Activated CD4-positive, alpha-beta T cell treated with anti-CD3 and anti-CD28 coated beads for 36 hours (primary cell): ENCODE results near the gene CEP85L. TPM values are rescaled to one million over a fixed set of nuclear protein-coding genes. Genes with fewer than 3 reads are reported as not detected.
"Not testable (repeated sequence)": the region's sequence is repeated elsewhere in the genome, so short reads cannot be mapped to it uniquely, and the experiment has no call there.

Experiments
- ATAC-seq: fragments of 200-7000 bp; cut with Tn5 transposase; one replicate; pipeline ENCODE4 v1.10.0; 2021; ENCODE audit warnings: mild to moderate bottlenecking, moderate library complexity
- CTCF ChIA-PET: fragments of 350-600 bp; sonication (Branson Sonifier 250); formaldehyde crosslinking; loops from one replicate; lab custom pipeline; 2021; ENCODE audit warnings: antibody characterized with exemption; lab: Charles Lee
- POLR2A ChIA-PET: fragments of 350-600 bp; sonication (Branson Sonifier 250); formaldehyde crosslinking; loops from one replicate; lab custom pipeline; 2021; ENCODE audit warnings: antibody characterized with exemption, inconsistent platforms; lab: Charles Lee
- DNase-seq: peaks from one replicate; pipeline ENCODE4 v3.0.0-alpha.2; 2020
- H3K27ac Mint-ChIP-seq: one replicate; pipeline ENCODE4 v1.8.0; 2021; ENCODE audit warnings: mixed read lengths
- H3K27me3 Mint-ChIP-seq: one replicate; pipeline ENCODE4 v1.8.0; 2021; ENCODE audit warnings: mixed read lengths
- H3K36me3 Mint-ChIP-seq: one replicate; pipeline ENCODE4 v1.8.0; 2021; ENCODE audit warnings: low read depth, mixed read lengths
- H3K4me1 Mint-ChIP-seq: one replicate; pipeline ENCODE4 v1.8.0; 2021; ENCODE audit warnings: mixed read lengths
- H3K4me3 Mint-ChIP-seq: one replicate; pipeline ENCODE4 v1.8.0; 2021; ENCODE audit warnings: mild to moderate bottlenecking, moderate library complexity, mixed read lengths
- H3K9me3 Mint-ChIP-seq: one replicate; pipeline ENCODE4 v1.8.0; 2021; ENCODE audit warnings: low read depth, mixed read lengths
- intact Hi-C, 2 experiments: fragments of 100-400 bp; cut with DNase I in 1 of 2; cut with micrococcal nuclease in 1 of 2; formaldehyde crosslinking; loops; one replicate each; pipeline versions ENCODE4 v1.14.2 to v1.15.1; 2022 to 2024; cut with DNase I, micrococcal nuclease
- total RNA-seq, 2 experiments: library from RNA; stranded (reverse); gene quantifications; one replicate each; pipeline ENCODE4 v1.2.3, GENCODE V29; 2021

CEP85L gene
- total RNA-seq, 2 experiments from 2014 or later, result 29.5 to 29.7 TPM

- Mint-ChIP-seq H3K36me3 (peaks cover 19% of the 10 kb centered on the region), H3K4me1 (peaks cover 2% of the 10 kb centered on the region), H3K4me3 (no peak overlapping the region), H3K27me3 (no peaks in the 10 kb centered on the region), H3K9me3 (no peaks in the 10 kb centered on the region), H3K27ac (no peak overlapping the region)
- ATAC-seq, result no peak
- CTCF ChIA-PET, result interaction anchor here (1.4 kb wide), 1 partner anchor 13 kb away, joined by 3 read pairs; no protein-coding TSS in a partner anchor
- POLR2A ChIA-PET, result interaction anchor here (0.6 kb wide), 1 partner anchor 25 kb away, joined by 7 read pairs; no protein-coding TSS in a partner anchor
- intact Hi-C loops, result no loop called here
- no peak for DNase-seq
Observed at GRCh38 chr6:118460958-118461470, 190.4 kb downstream of the CEP85L start.

- Mint-ChIP-seq H3K27ac (no peak overlapping the region), H3K27me3 (no peaks in the 10 kb centered on the region), H3K4me3 (no peak overlapping the region), H3K9me3 (peaks cover 19% of the 10 kb centered on the region), H3K36me3 (peaks cover 2% of the 10 kb centered on the region), H3K4me1 (no peaks in the 10 kb centered on the region)
- intact Hi-C loops, result no loop called here
- ATAC-seq (no peak), DNase-seq (no peak)
- ChIA-PET POLR2A (no interaction called here), CTCF (no interaction called here)
Observed at GRCh38 chr6:118456982-118457381, 194.4 kb downstream of the CEP85L start.

- ChIA-PET POLR2A (no interaction called here), CTCF (no interaction called here)
- no peaks in the 10 kb centered on the region for H3K27me3 Mint-ChIP-seq
- H3K9me3 Mint-ChIP-seq, result peaks cover 39% of the 10 kb centered on the region
- H3K27ac Mint-ChIP-seq, result no peak overlapping the region
- H3K4me3 Mint-ChIP-seq, result no peak overlapping the region
- DNase-seq, result no peak
- H3K4me1 Mint-ChIP-seq, result no peaks in the 10 kb centered on the region
- H3K36me3 Mint-ChIP-seq, result peaks cover 4% of the 10 kb centered on the region
- no peak for ATAC-seq
- intact Hi-C loops, result no loop called here
Observed at GRCh38 chr6:118451839-118452238, 199.6 kb downstream of the CEP85L start.

GRCh38 chr6:118444796-118445195, 206.6 kb downstream of the CEP85L start:
- Mint-ChIP-seq H3K36me3 (peaks cover 18% of the 10 kb centered on the region), H3K27me3 (no peaks in the 10 kb centered on the region), H3K9me3 (peaks cover 43% of the 10 kb centered on the region), H3K27ac (no peak overlapping the region), H3K4me3 (no peak overlapping the region), H3K4me1 (no peaks in the 10 kb centered on the region)
- CTCF ChIA-PET, result no interaction called here
- intact Hi-C loops, result no loop called here
- DNase-seq (no peak), ATAC-seq (no peak)
- POLR2A ChIA-PET, result no interaction called here

- Mint-ChIP-seq H3K27me3 (no peaks in the 10 kb centered on the region), H3K27ac (no peak overlapping the region), H3K4me3 (no peak overlapping the region), H3K9me3 (peaks cover 37% of the 10 kb centered on the region), H3K36me3 (peaks cover 10% of the 10 kb centered on the region), H3K4me1 (no peaks in the 10 kb centered on the region)
- ChIA-PET CTCF (no interaction called here), POLR2A (interaction anchor here (0.5 kb wide), 1 partner anchor 24 kb away, joined by 7 read pairs; no protein-coding TSS in a partner anchor)
- DNase-seq (no peak), ATAC-seq (no peak)
- intact Hi-C loops, result no loop called here
Observed at GRCh38 chr6:118436482-118436881, 214.9 kb downstream of the CEP85L start.

GRCh38 chr6:118434147-118434546, 217.2 kb downstream of the CEP85L start:
- peaks cover 17% of the 10 kb centered on the region for H3K36me3 Mint-ChIP-seq
- ATAC-seq, H3K27me3 Mint-ChIP-seq, DNase-seq, H3K4me1 Mint-ChIP-seq, POLR2A ChIA-PET, intact Hi-C loops, H3K4me3 Mint-ChIP-seq, H3K27ac Mint-ChIP-seq: not testable (repeated sequence)
- CTCF ChIA-PET, result interaction anchor here (1.3 kb wide), 1 partner anchor 27 kb away, joined by 4 read pairs; no protein-coding TSS in a partner anchor
- peaks cover 25% of the 10 kb centered on the region for H3K9me3 Mint-ChIP-seq

- DNase-seq, ATAC-seq, H3K4me3 Mint-ChIP-seq, H3K27ac Mint-ChIP-seq, H3K4me1 Mint-ChIP-seq, intact Hi-C loops, H3K27me3 Mint-ChIP-seq, CTCF ChIA-PET, POLR2A ChIA-PET: not testable (repeated sequence)
- H3K36me3 Mint-ChIP-seq, result peaks cover 26% of the 10 kb centered on the region
- H3K9me3 Mint-ChIP-seq, result peaks cover 27% of the 10 kb centered on the region
Observed at GRCh38 chr6:118421312-118421711, 230.1 kb downstream of the CEP85L start.

- Mint-ChIP-seq H3K9me3 (peaks cover 16% of the 10 kb centered on the region), H3K4me3 (no peak overlapping the region), H3K27me3 (no peaks in the 10 kb centered on the region), H3K4me1 (no peaks in the 10 kb centered on the region), H3K36me3 (peaks cover 18% of the 10 kb centered on the region), H3K27ac (no peak overlapping the region)
- ATAC-seq, result no peak
- ChIA-PET CTCF (interaction anchor here (0.6 to 0.9 kb wide), 2 partner anchors 8 to 1319 kb away, joined by 3 read pairs; no protein-coding TSS in a partner anchor), POLR2A (interaction anchor here (0.7 kb wide), 1 partner anchor 1451 kb away, joined by 3 read pairs; no protein-coding TSS in a partner anchor)
- intact Hi-C loops, result no loop called here
- DNase-seq, result no peak
Observed at GRCh38 chr6:118419448-118420394, 231.7 kb downstream of the CEP85L start.

Other genes with a start within 250 kb of the CEP85L start
- gene PLN, start 103.3 kb downstream of the CEP85L start, total RNA-seq, result not detected
- gene ASF1A, start 242.6 kb upstream of the CEP85L start, total RNA-seq, result 10 to 100 TPM; 21.2 to 28.6 TPM